ENCODE data around the gene THAP4.
"Not testable (repeated sequence)": the region's sequence is repeated elsewhere in the genome, so short reads cannot be mapped to it uniquely, and the experiment has no call there.

Gene THAP4

DNA sequence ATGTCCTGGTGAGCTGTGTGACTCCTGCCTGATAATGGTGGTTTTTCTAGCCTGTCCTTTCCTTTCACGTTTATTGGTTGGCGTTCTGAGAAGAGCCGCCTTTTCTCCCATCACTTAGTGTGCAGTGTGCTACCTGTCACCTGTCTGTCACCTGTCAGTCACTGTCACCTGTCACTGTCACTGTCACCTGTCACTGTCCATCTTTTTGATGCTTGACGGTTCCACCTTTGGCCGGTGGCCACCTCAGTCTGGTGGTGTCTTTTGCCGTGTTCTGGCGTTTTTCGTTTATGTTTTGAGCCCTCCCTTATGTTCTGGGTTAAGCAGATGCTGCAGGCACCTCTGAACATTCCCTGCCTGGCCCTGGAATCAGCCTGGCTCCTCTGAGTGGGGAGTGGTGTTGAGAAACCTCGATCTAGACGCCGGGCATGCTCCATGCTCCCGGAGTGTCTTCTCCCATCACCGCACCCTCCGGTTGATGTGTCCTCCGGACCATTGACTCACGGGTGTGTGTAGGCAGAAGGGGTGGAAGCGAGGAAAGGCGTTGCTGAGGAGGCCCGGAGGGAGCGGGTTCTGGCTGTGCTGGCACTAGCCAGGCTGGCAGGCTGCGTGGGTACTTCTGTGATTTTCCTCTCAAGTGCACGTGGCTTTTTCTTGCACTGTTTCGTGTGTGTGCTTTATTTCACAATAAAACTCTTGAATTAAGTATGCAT is 28.9 kb upstream of the THAP4 start:
- DNase-seq (ENCODE audit: low read depth) = no peak

DNA sequence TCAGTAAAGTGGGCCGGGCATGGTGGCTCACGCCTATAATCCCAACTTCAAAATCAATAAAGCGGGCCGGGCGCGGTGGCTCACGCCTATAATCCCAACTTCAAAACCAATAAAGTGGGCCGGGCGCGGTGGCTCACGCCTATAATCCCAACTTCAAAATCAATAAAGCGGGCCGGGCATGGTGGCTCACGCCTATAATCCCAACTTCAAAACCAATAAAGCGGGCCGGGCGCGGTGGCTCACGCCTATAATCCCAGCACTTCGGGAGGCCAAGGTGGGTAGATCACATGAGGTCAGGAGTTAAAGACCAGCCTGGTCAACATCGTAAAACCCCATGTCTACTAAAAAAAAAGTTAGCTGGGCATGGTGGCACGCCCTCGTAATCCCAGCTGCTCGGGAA is 25.8 kb upstream of the THAP4 start:
- DNase-seq (ENCODE audit: low read depth) = not testable (repeated sequence)

DNA sequence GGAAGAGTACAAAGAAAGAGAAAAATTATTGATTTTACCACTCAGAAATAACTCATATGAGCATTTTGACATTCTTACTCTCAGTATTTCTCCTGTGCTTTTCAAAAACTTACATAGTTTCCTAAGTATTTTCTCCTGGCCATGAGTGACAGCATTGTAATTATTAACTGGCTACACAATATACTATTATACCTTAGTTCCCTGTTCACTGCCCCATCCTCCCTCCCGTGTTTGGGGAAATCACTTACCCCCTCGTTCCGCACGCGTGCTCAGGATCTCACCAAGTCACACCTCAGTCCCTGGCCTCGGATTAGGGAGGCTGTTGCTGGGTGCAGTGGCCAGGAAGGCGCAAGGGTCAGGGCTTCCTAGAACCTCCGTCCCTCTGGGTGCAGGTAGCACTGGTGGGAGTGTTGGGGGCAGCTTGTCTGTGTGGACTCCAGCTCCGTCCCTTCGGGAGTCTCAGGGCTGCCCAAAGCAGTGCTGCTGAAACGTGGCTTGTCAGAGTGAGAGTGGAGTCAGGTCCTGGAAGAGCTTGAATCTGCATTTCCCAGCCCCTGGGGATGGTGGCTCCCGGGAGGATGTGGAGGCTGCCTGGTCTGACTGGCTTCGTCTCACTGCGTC is 23.7 kb upstream of the THAP4 start:
- no peak for DNase-seq (ENCODE audit: low read depth)

DNA sequence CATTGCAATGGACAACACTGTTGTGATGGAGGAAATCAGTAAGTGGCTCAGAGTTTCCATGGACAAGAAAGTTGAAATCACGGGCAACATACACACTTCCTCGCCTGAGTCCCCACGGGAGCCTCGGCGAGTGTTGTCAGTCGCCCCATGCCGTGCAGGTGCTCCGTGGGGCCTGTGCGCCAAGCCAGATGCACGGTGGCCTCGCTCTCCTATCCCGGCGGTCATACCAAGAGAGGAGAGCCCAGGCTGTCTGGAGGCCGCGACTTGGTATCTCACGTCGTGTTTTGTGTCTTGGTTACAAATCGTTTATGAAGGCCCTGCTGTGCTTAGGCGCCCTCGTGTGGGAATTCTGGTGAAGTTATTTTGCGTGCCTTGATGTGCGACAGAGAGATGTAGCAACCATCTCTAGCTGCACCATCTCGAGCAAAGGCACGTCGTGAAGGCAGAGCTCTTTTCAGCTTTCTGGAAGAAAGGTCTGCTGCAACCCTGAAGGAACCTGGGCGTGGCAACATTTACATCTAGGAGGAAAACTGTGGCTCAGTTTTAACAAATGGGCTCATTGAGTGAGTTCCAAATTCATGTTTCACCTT is 22.3 kb upstream of the THAP4 start:
- peak; percentile 39 for DNase-seq (ENCODE audit: low read depth)

DNA sequence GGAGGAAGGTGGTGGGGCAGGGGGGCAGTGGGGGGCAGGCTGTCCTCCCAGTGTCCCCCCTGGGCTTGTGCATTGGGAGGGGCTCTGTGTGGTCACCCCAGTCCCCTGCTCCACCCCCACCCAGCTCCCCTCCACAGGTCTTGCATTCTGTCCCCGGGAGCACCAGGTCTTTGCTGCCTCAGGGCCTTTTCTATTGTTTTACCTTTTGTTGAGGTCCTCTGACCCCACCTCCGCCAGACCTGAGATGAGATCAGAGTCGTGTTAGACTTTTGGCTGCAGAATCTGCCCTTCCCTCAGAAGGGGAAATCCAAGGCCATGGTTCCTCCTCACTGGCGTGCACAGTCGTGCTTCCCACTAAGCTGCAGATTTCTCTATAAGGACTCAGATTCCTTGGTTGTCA is 21.3 kb upstream of the THAP4 start:
- no peak for DNase-seq (ENCODE audit: low read depth)

DNA sequence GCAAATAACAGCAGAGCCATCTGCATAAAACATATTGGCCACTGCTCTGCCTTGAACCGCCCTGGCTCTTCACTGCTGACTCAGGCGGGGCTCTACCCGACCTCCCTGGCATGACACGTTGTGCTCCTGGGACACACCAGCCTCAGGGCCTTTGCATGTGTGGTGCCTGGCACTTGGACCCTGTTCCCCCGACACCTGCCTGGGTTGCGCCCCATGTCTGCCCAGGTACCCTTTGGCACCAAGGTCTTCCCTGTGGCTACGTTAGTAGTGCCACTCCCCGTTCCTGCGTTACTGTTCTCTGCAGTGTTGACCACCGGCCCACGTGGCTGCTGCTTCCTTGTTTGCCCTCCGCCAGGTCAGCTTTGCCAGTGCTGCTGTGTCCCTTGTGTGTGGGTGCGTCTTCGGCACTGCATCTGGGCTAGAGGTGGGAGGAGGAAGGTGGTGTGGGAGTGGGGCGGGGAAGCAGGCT is 20.9 kb upstream of the THAP4 start:
- DNase-seq (ENCODE audit: low read depth) = no peak

DNA sequence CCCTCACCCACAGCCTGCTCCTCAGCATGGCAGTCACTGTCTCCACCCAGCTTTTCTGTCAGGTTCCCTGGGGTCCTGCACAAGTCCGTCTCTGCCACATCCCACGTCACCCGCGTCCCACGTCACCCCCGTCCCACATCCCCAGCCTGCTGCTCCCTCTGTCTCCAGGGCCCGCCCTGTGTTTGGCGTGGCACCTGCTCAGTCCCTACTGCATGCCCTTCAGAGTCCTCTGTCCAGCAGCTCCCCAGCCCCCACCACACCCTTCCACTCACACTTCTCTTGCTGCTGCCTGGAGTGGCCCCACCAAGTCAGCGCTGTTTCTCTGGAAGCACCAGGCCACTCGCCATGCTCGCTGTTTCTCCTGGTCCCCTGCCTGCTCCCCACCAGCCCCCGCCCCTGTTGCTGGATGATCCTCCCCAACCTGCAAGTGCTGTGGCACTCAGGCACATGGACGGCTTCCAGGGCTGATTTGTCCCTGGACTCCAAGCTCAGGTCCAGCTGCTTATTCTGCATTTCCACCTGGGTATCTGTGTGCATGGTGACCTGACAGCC is 19.3 kb upstream of the THAP4 start:
- no peak for DNase-seq (ENCODE audit: low read depth)

DNA sequence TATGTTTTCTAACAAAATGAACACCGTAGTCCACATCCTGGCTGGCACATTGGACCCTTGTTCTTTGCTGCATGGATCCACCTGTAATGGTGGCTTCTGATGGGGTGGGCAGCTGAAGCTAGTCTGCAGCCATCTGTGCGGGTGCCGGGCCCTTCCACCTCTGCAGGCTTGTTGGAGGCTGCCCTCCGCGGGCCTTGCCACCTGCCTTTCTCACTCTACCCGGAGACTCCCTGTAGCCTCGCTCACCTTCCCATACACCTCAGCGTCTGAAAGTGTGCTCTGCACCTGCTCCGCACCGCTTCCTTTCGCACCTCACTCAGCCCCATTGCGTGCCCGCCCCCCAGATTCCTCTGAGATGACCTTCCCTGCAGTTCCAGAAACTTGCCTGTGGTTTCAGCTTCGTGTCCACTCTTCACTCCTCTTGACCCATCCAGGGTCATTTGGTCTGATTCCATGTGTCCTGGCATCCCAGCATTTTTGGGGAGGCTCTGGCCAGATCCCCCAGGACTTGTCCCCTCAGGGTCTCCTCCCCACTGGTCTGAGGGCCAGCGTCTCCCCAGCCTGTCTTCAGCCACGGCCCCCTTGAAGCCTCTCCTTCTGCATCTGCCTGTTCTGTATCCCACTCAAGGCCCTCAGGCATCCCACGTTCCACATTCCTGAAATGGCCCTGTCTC is 18.7 kb upstream of the THAP4 start:
- DNase-seq (ENCODE audit: low read depth) = no peak

DNA sequence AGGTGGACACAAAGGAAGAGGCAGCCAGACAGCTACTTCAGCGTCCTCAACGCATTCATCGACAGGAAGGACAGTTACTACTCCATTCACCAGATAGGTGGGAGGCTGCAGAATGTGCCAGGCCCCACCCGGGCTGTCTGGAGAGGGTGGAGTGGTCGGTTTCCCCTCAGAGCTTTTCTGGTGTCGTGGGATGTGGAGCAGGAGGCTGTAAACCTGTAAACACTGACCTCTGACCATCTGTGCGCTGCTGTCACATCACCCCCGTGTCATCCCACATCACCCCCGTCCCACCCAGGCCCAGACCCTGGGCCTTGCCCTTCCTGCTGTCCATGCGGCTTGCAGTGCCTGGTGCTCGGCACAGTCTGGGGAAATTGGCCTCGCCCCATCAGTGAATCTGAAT is 17.6 kb upstream of the THAP4 start:
- DNase-seq (ENCODE audit: low read depth) = no peak

DNA sequence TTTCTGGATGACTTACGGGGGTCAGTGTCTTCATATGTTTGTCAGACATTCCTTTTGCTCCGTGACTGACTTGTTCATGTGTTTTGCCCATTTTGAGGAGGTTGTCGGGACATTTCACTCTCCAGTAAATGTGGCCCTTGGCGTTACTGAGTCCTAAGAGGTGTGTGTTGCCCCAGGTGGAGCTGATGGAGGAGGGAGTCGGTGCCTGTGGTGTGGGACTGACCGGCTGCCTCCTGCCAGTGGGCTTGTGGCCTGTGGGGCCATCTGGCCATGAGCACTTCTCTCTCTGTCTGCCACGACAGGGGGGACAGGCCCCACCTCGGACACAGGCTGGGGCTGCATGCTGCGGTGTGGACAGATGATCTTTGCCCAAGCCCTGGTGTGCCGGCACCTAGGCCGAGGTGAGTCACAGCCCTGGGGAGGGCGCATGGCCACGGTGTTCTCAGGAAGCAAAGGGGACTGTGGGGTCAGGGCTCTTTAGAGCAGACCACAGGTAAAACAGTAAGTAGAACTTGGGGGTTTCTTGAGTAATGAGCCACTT is 16.3 kb upstream of the THAP4 start:
- no peak for DNase-seq (ENCODE audit: low read depth)

DNA sequence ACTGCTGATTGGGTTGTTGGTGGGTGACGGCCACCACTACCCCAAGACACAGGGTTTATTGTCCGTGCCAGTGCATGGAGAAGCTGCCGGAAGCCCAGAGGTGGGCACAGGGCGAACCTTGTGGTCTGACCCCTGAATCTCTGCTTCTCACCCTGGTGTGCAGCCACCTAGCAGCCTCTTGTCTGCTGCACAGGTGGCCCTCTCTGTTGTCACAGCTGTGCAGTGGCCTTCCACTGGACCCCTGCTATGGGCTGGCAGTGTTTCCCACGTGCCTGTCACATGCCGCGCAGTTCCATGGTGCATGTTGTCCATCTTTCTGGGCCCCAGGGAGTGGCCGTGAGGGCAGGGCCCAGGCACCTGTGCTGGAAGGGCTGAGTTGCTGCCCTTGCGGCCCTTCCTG is 15.8 kb upstream of the THAP4 start:
- no peak for DNase-seq (ENCODE audit: low read depth)

DNA sequence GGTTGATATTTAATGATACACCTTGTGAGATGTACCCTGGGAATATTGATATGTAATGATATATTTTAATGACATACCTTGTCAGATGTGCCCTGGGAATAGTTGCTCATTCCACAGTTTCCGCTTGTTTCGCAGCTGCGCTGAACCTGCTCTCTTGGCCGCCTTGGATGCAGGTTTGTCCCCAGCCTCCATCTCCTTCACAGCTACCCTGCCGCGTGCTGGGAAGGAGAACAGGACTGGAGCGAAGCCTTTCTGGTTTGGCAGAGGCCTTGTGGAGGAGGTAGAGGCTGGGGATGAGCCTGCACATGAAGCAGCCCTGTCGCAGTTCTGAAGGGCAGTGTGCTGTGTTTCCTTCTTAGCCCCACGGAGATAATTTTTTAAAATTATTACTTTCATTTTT is 15.2 kb upstream of the THAP4 start:
- DNase-seq (ENCODE audit: low read depth) = no peak

DNA sequence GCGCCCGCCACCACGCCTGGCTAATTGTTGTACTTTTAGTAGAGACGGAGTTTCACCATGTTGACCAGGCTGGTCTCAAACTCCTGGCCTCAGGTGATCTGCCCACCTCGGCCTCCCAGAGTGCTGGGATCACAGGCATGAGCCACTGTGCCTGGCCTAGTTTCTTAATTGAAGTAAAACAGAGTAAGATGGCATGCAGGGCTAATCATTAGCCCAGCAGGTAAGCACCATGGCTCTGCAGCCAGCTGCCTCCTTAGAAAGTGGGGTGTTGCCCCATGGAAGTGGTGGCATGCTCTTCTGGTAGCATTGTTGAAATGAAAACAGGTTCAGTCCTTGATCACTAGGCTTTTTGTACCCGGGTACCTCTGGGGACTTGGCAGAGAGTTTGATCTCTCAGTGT is 13.0 kb upstream of the THAP4 start:
- DNase-seq (ENCODE audit: low read depth) = no peak

DNA sequence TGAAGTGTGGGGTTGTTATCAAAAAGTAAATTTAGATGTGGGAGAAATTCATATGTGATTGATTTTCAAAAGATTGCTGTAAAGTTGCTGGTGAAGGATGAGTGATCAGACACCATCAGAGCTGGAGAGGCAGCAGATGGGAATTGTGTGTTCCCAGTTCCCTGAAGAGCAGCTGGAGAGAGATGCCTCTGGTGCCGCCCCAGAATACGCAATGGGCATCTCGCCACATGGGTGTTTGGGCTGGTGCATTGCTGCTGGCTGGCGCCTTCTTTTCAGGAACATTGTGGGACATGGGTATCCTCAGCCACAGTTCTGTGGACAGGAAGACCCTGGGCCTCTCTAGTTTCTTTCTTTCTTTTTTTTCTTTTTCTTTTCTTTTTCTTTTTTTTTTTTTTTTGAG is 12.4 kb upstream of the THAP4 start:
- no peak for DNase-seq (ENCODE audit: low read depth)

DNA sequence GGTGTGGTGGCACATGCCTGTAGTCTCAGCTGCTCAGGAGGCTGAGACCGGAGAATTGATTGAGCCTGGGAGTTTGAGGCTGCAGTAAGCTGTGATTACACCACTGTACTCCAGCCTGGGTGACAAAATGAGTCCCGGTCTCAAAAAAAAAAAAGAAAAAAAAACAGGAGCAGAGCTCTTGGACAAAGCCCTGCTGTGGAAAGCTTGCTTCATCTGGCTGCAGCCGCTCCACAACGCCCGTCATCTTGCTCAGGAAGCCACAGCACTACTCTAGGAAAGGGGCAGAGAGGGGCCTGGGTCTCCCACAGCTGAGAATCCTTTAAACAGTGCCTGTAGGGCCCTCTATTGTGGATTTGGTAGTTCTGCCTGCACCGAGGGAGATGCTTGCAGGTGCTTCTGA is 11.5 kb upstream of the THAP4 start:
- no peak for DNase-seq (ENCODE audit: low read depth)

DNA sequence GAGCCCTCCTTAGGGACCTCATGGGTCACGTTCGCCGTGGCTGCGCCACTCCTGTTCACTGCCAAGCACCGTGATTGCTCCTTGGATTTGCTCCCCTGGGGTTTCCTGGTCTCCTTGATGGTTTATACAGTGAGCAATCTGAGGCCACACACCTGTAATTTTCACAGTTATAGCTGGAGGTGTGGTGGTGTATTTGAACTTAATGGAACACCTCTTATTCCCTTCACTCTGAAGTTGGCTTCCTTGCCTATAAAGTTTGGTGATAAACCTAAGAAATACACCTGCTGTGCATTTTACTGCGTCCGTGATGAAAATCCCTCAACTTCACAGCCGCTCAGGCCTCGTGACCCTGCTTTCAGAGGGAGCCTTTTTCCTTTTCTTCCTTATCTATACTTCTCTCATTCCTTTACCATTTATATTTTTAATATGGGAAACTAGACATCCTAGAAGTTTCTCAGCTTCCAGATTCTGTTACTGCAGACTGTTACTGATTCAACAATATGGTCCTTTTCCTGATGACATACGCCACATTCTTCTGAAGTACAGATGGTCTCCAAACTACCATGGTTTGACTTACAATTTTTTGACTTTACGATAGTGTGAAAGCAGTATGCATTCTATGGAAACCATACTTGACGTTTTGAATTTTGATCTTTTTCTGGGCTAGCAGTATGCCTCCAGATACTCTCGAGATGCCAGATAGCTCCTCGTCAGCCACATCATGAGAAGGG is 9.1 kb upstream of the THAP4 start:
- DNase-seq (ENCODE audit: low read depth) = no peak

DNA sequence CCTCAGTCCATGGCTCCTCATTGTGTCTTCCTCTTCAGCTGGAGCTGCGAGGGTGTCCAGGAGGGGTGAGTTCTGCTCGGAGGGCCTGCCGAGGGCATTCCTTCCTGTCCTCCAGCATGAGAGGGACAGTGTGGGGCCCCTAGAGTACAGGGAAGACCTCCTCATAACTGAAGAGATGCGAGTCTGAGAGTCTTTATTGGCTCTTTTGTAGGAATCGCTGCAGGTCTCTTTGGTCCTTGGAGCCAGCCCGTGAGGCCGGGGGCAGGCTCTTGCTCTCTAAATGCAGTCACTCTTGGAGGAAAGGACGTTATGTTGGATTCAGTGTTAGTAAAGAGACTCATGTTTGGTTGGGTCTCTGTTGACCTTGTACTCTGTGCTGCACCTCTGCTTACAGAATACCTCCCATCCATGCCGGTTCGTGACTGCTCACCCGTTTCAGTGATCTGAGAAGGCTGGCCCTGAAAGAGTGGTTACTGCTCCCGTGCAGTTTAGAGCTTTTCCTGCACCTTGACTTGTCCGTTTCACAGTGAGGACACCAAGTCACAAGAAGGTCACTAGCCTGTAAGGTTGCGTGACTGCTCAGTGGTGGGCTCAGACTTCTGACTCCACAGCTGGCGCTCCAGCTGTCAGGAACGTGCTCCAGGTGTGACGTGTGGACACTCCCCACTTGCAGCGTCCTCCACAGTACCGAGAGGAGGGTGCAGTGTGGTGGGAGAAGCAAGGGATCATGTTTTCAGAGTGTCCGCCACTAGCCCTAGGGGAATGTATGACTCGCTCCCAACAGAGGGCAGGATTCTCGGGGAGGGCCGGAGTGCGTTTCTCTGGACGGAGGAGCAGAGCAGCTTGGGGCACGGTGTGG is 8.3 kb upstream of the THAP4 start:
- no peak for DNase-seq (ENCODE audit: low read depth)

DNA sequence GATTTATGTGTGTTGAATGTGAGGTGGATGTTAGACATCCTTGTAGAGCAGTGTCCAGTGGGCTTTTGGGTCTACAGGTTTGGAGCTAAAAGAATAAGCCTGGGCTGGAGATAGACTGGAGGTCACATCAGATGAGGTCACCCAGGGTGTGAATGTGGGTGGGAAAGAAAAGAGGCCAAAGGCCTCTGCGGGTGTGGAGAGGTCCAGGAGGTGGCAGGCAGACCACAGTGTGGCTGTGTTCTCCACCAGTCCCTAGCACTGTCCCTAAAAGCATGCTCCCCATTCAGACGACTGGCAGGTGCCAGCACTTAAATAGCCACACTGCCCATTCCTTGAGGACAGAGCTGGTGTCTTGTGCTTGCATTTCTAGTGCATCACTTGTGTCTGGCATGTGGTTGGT is 4.7 kb upstream of the THAP4 start:
- no peak for DNase-seq (ENCODE audit: low read depth)

DNA sequence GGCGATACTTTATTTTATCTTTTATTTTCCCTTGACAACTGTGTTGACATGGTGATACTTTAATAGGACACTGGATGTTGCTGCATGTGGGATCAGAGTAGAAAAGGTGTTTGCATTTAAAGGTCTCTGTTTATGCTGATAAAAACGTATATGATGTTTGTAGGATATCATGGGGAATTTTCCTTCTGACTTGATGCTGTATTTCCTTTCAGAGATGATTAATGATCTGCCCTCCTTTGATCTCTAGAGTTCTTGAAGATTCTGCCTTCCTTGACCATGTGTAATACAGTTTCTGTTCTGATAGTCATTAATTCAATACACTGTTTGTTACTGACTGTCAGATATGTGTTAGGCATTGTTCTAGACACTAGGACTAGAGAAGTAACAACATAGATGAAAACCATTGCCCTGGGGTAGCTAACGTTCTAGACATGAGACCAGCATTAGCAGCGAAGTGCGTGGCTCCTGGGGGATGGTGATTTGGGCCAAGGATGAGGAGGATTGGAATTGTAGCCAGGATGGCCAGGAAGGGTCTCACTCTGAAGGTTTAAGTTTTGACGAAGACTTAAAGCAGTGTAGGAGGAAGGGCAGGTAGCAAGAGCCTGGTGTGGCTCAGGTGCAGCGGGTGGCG is 3.3 kb upstream of the THAP4 start:
- DNase-seq (ENCODE audit: low read depth) = no peak

DNA sequence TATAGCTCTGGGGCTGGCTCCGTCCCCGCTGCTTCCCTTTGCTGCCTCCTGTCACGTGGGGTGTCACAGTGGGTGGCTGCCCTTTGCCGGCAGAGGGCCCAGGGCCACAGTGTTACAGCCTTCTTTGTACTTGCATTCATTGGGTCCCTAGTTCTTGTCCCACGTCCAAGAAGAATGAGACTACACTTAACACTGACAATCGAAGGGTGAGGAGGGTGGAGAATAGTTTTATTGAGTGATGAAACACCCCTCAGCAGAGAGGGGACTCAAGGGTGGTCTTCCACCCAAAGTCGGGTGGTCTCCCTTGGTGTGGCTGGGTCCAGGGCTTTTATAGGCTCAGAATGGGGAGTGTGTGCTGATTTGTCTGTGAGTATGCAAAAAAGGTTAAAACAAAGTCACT is 2.4 kb upstream of the THAP4 start:
- DNase-seq (ENCODE audit: low read depth) = no peak
